Measurements from ENCODE around the gene FOXP1. TPM values are rescaled to one million over a fixed set of nuclear protein-coding genes. Genes with fewer than 3 reads are reported as not detected.

FOXP1 gene
- total RNA-seq, 1 donor = 195 TPM

GRCh38 chr3:71300951-71301393 lies 282.6 kb downstream of the FOXP1 start:
- Histone ChIP-seq H3K4me2 (ENCODE audit: insufficient read depth, low read length) (no peak overlapping the region), H3K36me3 (ENCODE audit: insufficient read depth, low read length) (no peaks in the 10 kb centered on the region), H3K4me1 (ENCODE audit: insufficient read depth, low read length) (peaks cover 35% of the 10 kb centered on the region), H4K20me1 (ENCODE audit: insufficient read depth, low read length) (no peaks in the 10 kb centered on the region), H2AFZ (ENCODE audit: low read length) (no peak overlapping the region), H3K9me3 (ENCODE audit: low read depth, low read length) (no peaks in the 10 kb centered on the region), H3K27ac (ENCODE audit: low read depth, low read length) (no peak overlapping the region), H3K27me3 (ENCODE audit: insufficient read depth, low read length) (no peaks in the 10 kb centered on the region), H3K79me2 (ENCODE audit: insufficient read depth, low read length) (peaks cover 55% of the 10 kb centered on the region), H3K4me3 (ENCODE audit: insufficient read depth, low read length) (no peak overlapping the region)
- TF ChIP-seq CTCF (IDR thresholded peaks at IDR 0.05; ENCODE audit: extremely low read depth, low read depth, low read length) = no peak
- no peak for DNase-seq (ENCODE audit: insufficient read length, low spot score, missing footprints)

- Histone ChIP-seq H3K4me1 (ENCODE audit: insufficient read depth, low read length) (peaks cover 17% of the 10 kb centered on the region), H4K20me1 (ENCODE audit: insufficient read depth, low read length) (no peaks in the 10 kb centered on the region), H3K27ac (ENCODE audit: low read depth, low read length) (no peak overlapping the region), H3K79me2 (ENCODE audit: insufficient read depth, low read length) (peaks cover 45% of the 10 kb centered on the region), H3K4me2 (ENCODE audit: insufficient read depth, low read length) (no peak overlapping the region), H3K9me3 (ENCODE audit: low read depth, low read length) (no peaks in the 10 kb centered on the region), H3K36me3 (ENCODE audit: insufficient read depth, low read length) (no peaks in the 10 kb centered on the region), H2AFZ (ENCODE audit: low read length) (no peak overlapping the region), H3K27me3 (ENCODE audit: insufficient read depth, low read length) (no peaks in the 10 kb centered on the region), H3K4me3 (ENCODE audit: insufficient read depth, low read length) (no peak overlapping the region)
- TF ChIP-seq CTCF (IDR thresholded peaks at IDR 0.05; ENCODE audit: extremely low read depth, low read depth, low read length) = no peak
- DNase-seq (ENCODE audit: insufficient read length, low spot score, missing footprints) = no peak
Measured at GRCh38 chr3:71299160-71299559, 284.4 kb downstream of the FOXP1 start.

DNA sequence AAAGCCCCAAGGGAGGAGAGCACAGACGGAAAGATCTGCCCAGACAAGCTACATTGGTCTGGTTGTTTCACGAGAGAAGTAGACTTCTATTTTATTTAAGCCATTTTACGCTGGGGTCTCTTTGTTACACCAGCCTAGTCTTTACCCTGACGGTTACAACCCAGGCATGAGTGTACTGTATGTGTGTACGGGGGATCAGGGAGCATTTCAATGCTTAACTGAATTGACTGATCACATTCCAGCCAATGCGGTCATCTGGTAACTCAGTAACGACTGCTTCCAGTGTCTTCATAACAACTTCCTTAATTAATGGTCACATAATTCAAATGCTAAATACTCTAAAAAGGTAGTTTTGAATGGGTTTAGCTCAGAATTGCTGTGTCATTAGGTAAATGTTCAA lies 288.6 kb downstream of the FOXP1 start:
- Histone ChIP-seq H3K27me3 (ENCODE audit: insufficient read depth, low read length) (no peaks in the 10 kb centered on the region), H3K79me2 (ENCODE audit: insufficient read depth, low read length) (peaks cover 22% of the 10 kb centered on the region), H3K4me1 (ENCODE audit: insufficient read depth, low read length) (no peaks in the 10 kb centered on the region), H3K9me3 (ENCODE audit: low read depth, low read length) (no peaks in the 10 kb centered on the region), H3K36me3 (ENCODE audit: insufficient read depth, low read length) (no peaks in the 10 kb centered on the region), H3K27ac (ENCODE audit: low read depth, low read length) (no peak overlapping the region), H2AFZ (ENCODE audit: low read length) (no peak overlapping the region), H4K20me1 (ENCODE audit: insufficient read depth, low read length) (no peaks in the 10 kb centered on the region), H3K4me3 (ENCODE audit: insufficient read depth, low read length) (no peak overlapping the region), H3K4me2 (ENCODE audit: insufficient read depth, low read length) (no peak overlapping the region)
- no peak for DNase-seq (ENCODE audit: insufficient read length, low spot score, missing footprints)
- no peak for TF ChIP-seq CTCF (IDR thresholded peaks at IDR 0.05; ENCODE audit: extremely low read depth, low read depth, low read length)

DNA sequence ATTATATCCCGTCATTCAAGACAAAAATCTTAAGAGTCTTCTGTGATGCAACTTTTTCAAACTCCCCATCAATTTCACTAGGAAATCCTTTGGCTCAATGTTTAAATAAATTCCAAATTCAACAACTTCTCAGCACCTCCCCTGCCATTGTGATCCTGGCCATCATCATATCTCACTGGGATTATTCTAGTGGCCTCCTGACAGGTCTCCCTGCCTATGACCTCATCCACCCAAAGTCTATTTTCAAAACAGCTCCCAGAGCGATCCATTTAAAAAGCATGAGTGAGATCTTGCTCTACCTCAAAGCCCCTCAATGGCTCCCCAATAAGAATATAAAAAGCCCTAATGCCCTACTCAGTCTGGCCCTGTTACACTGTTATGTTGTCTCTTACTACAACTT lies 293.2 kb downstream of the FOXP1 start:
- no peak for DNase-seq (ENCODE audit: insufficient read length, low spot score, missing footprints)
- Histone ChIP-seq H3K4me1 (ENCODE audit: insufficient read depth, low read length) (peaks cover 4% of the 10 kb centered on the region), H2AFZ (ENCODE audit: low read length) (no peak overlapping the region), H3K4me3 (ENCODE audit: insufficient read depth, low read length) (no peak overlapping the region), H4K20me1 (ENCODE audit: insufficient read depth, low read length) (no peaks in the 10 kb centered on the region), H3K27ac (ENCODE audit: low read depth, low read length) (no peak overlapping the region), H3K79me2 (ENCODE audit: insufficient read depth, low read length) (peaks cover 19% of the 10 kb centered on the region), H3K9me3 (ENCODE audit: low read depth, low read length) (no peaks in the 10 kb centered on the region), H3K4me2 (ENCODE audit: insufficient read depth, low read length) (no peak overlapping the region), H3K27me3 (ENCODE audit: insufficient read depth, low read length) (no peaks in the 10 kb centered on the region), H3K36me3 (ENCODE audit: insufficient read depth, low read length) (no peaks in the 10 kb centered on the region)
- TF ChIP-seq CTCF (IDR thresholded peaks at IDR 0.05; ENCODE audit: extremely low read depth, low read depth, low read length) = no peak
